Frontal cortex (tissue), 1 donor: ENCODE measurements around the gene GTF3C2. TPM values are rescaled to one million over a fixed set of nuclear protein-coding genes. Genes with fewer than 3 reads are reported as not detected.

Experiments
- total RNA-seq: library from RNA; depleted of rRNA; stranded (reverse); fragments of >200 nt; gene quantifications from one replicate; pipeline ENCODE4 v1.2.3, GENCODE V29; 2014

The GTF3C2 gene
- total RNA-seq, 1 donor from 2014 or later: 37.5 TPM

Other genes with a start within 250 kb of the GTF3C2 start
- gene CGREF1, start 237.6 kb downstream of the GTF3C2 start, total RNA-seq: 18.3 TPM
- 0.41 TPM for gene ABHD1, start 232.9 kb downstream of the GTF3C2 start, total RNA-seq
- gene PREB, start 222.1 kb downstream of the GTF3C2 start, total RNA-seq: 20.8 TPM
- gene PRR30, start 217.4 kb downstream of the GTF3C2 start, total RNA-seq: not detected
- gene TCF23, start 207.8 kb downstream of the GTF3C2 start, total RNA-seq: not detected
- gene ATRAID, start 144.7 kb downstream of the GTF3C2 start, total RNA-seq: 37.5 TPM
- gene SLC5A6, start 144.5 kb downstream of the GTF3C2 start, total RNA-seq: 17.1 TPM
- gene CAD, start 139.4 kb downstream of the GTF3C2 start, total RNA-seq: 13.9 TPM
- 0.82 TPM for gene SLC30A3, start 93.7 kb downstream of the GTF3C2 start, total RNA-seq
- not detected for gene DNAJC5G, start 81.3 kb downstream of the GTF3C2 start, total RNA-seq
- gene TRIM54, start 74.3 kb downstream of the GTF3C2 start, total RNA-seq: not detected
- gene UCN, start 48.3 kb downstream of the GTF3C2 start, total RNA-seq: 1.2 TPM
- 41.6 TPM for gene MPV17, start 33.7 kb downstream of the GTF3C2 start, total RNA-seq
- gene EIF2B4, start 13.6 kb upstream of the GTF3C2 start, total RNA-seq: 16.7 TPM
- gene SNX17, start 13.9 kb upstream of the GTF3C2 start, total RNA-seq: 47.7 TPM
- gene ZNF513, start 24.0 kb upstream of the GTF3C2 start, total RNA-seq: 12.6 TPM
- gene PPM1G, start 52.8 kb upstream of the GTF3C2 start, total RNA-seq: 72.2 TPM
- 68.9 TPM for gene NRBP1, start 71.9 kb upstream of the GTF3C2 start, total RNA-seq
- gene KRTCAP3, start 85.6 kb upstream of the GTF3C2 start, total RNA-seq: not detected
- gene IFT172, start 133.0 kb upstream of the GTF3C2 start, total RNA-seq: 36.3 TPM
- gene FNDC4, start 138.4 kb upstream of the GTF3C2 start, total RNA-seq: 45.7 TPM
- 1.6 TPM for gene GCKR, start 140.1 kb upstream of the GTF3C2 start, total RNA-seq
- 49.3 TPM for gene ZNF512, start 226.3 kb upstream of the GTF3C2 start, total RNA-seq